Activated CD4-positive, alpha-beta T cell treated with anti-CD3 and anti-CD28 coated beads for 36 hours (primary cell): Measurements from ENCODE around the gene GRID1. TPM values are rescaled to one million over a fixed set of nuclear protein-coding genes. Genes with fewer than 3 reads are reported as not detected.

Source experiments
- ATAC-seq: fragments of 200-7000 bp; cut with Tn5 transposase; one replicate; pipeline ENCODE4 v1.10.0; 2021; ENCODE audit warnings: mild to moderate bottlenecking, moderate library complexity
- CTCF ChIA-PET: fragments of 350-600 bp; sonication (Branson Sonifier 250); formaldehyde crosslinking; loops from one replicate; lab custom pipeline; 2021; ENCODE audit warnings: antibody characterized with exemption; lab: Charles Lee
- POLR2A ChIA-PET: fragments of 350-600 bp; sonication (Branson Sonifier 250); formaldehyde crosslinking; loops from one replicate; lab custom pipeline; 2021; ENCODE audit warnings: antibody characterized with exemption, inconsistent platforms; lab: Charles Lee
- DNase-seq: peaks from one replicate; pipeline ENCODE4 v3.0.0-alpha.2; 2020
- H3K27ac Mint-ChIP-seq: one replicate; pipeline ENCODE4 v1.8.0; 2021; ENCODE audit warnings: mixed read lengths
- H3K27me3 Mint-ChIP-seq: one replicate; pipeline ENCODE4 v1.8.0; 2021; ENCODE audit warnings: mixed read lengths
- H3K36me3 Mint-ChIP-seq: one replicate; pipeline ENCODE4 v1.8.0; 2021; ENCODE audit warnings: low read depth, mixed read lengths
- H3K4me1 Mint-ChIP-seq: one replicate; pipeline ENCODE4 v1.8.0; 2021; ENCODE audit warnings: mixed read lengths
- H3K4me3 Mint-ChIP-seq: one replicate; pipeline ENCODE4 v1.8.0; 2021; ENCODE audit warnings: mild to moderate bottlenecking, moderate library complexity, mixed read lengths
- H3K9me3 Mint-ChIP-seq: one replicate; pipeline ENCODE4 v1.8.0; 2021; ENCODE audit warnings: low read depth, mixed read lengths
- intact Hi-C, 2 experiments: fragments of 100-400 bp; cut with DNase I in 1 of 2; cut with micrococcal nuclease in 1 of 2; formaldehyde crosslinking; loops; one replicate each; pipeline versions ENCODE4 v1.14.2 to v1.15.1; 2022 to 2024; cut with DNase I, micrococcal nuclease
- total RNA-seq, 2 experiments: library from RNA; stranded (reverse); gene quantifications; one replicate each; pipeline ENCODE4 v1.2.3, GENCODE V29; 2021

GRID1 gene
- total RNA-seq, 2 experiments from 2014 or later: not detected

- ChIA-PET POLR2A (no interaction called here), CTCF (interaction anchor here (0.7 kb wide), 1 partner anchor 32 kb away, joined by 4 read pairs; no protein-coding TSS in a partner anchor)
- H3K4me3 Mint-ChIP-seq: no peak overlapping the region
- ATAC-seq (no peak), DNase-seq (no peak)
- intact Hi-C loops: no loop called here
- H3K27ac Mint-ChIP-seq: no peak overlapping the region
- H3K4me1 Mint-ChIP-seq: no peaks in the 10 kb centered on the region
- H3K27me3 Mint-ChIP-seq: peaks cover 4% of the 10 kb centered on the region
- H3K36me3 Mint-ChIP-seq: no peaks in the 10 kb centered on the region
- H3K9me3 Mint-ChIP-seq: no peaks in the 10 kb centered on the region
These were observed 294.2 kb downstream of the GRID1 start for GRCh38 chr10:86072413-86072812.

- CTCF ChIA-PET: interaction anchor here (0.7 kb wide), 1 partner anchor 33 kb away, joined by 4 read pairs; no protein-coding TSS in a partner anchor
- Mint-ChIP-seq H3K4me3 (no peak overlapping the region), H3K36me3 (no peaks in the 10 kb centered on the region), H3K27ac (no peak overlapping the region), H3K27me3 (peaks cover 4% of the 10 kb centered on the region), H3K9me3 (no peaks in the 10 kb centered on the region), H3K4me1 (no peaks in the 10 kb centered on the region)
- POLR2A ChIA-PET: no interaction called here
- ATAC-seq (no peak), DNase-seq (no peak)
- intact Hi-C loops: no loop called here
These were observed 294.8 kb downstream of the GRID1 start for GRCh38 chr10:86071758-86072157.

- DNase-seq (no peak), ATAC-seq (no peak)
- ChIA-PET POLR2A (no interaction called here), CTCF (no interaction called here)
- Mint-ChIP-seq H3K4me1 (no peaks in the 10 kb centered on the region), H3K4me3 (no peak overlapping the region), H3K9me3 (no peaks in the 10 kb centered on the region), H3K27me3 (peaks cover 3% of the 10 kb centered on the region), H3K36me3 (no peaks in the 10 kb centered on the region), H3K27ac (no peak overlapping the region)
- intact Hi-C loops: no loop called here
These were observed 295.4 kb downstream of the GRID1 start for GRCh38 chr10:86071145-86071544.

- no peak overlapping the region for H3K4me3 Mint-ChIP-seq
- H3K4me1 Mint-ChIP-seq: no peaks in the 10 kb centered on the region
- DNase-seq (no peak), ATAC-seq (no peak)
- no peaks in the 10 kb centered on the region for H3K9me3 Mint-ChIP-seq
- H3K36me3 Mint-ChIP-seq: no peaks in the 10 kb centered on the region
- CTCF ChIA-PET: interaction anchor here (0.6 kb wide), 1 partner anchor 33 kb away, joined by 3 read pairs; no protein-coding TSS in a partner anchor
- H3K27ac Mint-ChIP-seq: no peak overlapping the region
- H3K27me3 Mint-ChIP-seq: peaks cover 2% of the 10 kb centered on the region
- intact Hi-C loops: no loop called here
- POLR2A ChIA-PET: no interaction called here
These were observed 296.3 kb downstream of the GRID1 start for GRCh38 chr10:86070278-86070677.

GRCh38 chr10:86068231-86069054, 298.2 kb downstream of the GRID1 start:
- ChIA-PET POLR2A (no interaction called here), CTCF (no interaction called here)
- no peak overlapping the region for H3K4me3 Mint-ChIP-seq

GRCh38 chr10:86067436-86068050, 299.1 kb downstream of the GRID1 start:
- no peaks in the 10 kb centered on the region for H3K4me1 Mint-ChIP-seq
- no peak overlapping the region for H3K27ac Mint-ChIP-seq
- intact Hi-C loops: no loop called here
- CTCF ChIA-PET: no interaction called here
- POLR2A ChIA-PET: no interaction called here
- no peak for DNase-seq
- ATAC-seq: no peak
- H3K27me3 Mint-ChIP-seq: no peaks in the 10 kb centered on the region
- no peak overlapping the region for H3K4me3 Mint-ChIP-seq
- no peaks in the 10 kb centered on the region for H3K36me3 Mint-ChIP-seq
- H3K9me3 Mint-ChIP-seq: no peaks in the 10 kb centered on the region

More at GRCh38 chr10:86068231-86069054, 298.2 kb downstream of the GRID1 start:
- ATAC-seq: no peak
- no peak for DNase-seq
- Mint-ChIP-seq H3K27ac (no peak overlapping the region), H3K9me3 (no peaks in the 10 kb centered on the region), H3K4me1 (no peaks in the 10 kb centered on the region), H3K36me3 (no peaks in the 10 kb centered on the region), H3K27me3 (no peaks in the 10 kb centered on the region)
- intact Hi-C loops: no loop called here

- Mint-ChIP-seq H3K4me3 (no peak overlapping the region), H3K36me3 (no peaks in the 10 kb centered on the region), H3K4me1 (no peaks in the 10 kb centered on the region), H3K27ac (no peak overlapping the region), H3K9me3 (no peaks in the 10 kb centered on the region), H3K27me3 (no peaks in the 10 kb centered on the region)
- POLR2A ChIA-PET: no interaction called here
- CTCF ChIA-PET: no interaction called here
- intact Hi-C loops: no loop called here
- DNase-seq (no peak), ATAC-seq (no peak)
These were observed 299.9 kb downstream of the GRID1 start for GRCh38 chr10:86066696-86067095.

GRCh38 chr10:86065711-86066251, 300.8 kb downstream of the GRID1 start:
- intact Hi-C loops: no loop called here
- Mint-ChIP-seq H3K4me3 (no peak overlapping the region), H3K27ac (no peak overlapping the region), H3K36me3 (no peaks in the 10 kb centered on the region), H3K9me3 (no peaks in the 10 kb centered on the region), H3K4me1 (no peaks in the 10 kb centered on the region), H3K27me3 (no peaks in the 10 kb centered on the region)
- no peak for ATAC-seq
- no peak for DNase-seq
- ChIA-PET CTCF (interaction anchor here (0.6 to 0.7 kb wide), 2 partner anchors 13 to 60 kb away, joined by 3 read pairs; no protein-coding TSS in a partner anchor), POLR2A (no interaction called here)

GRCh38 chr10:86064931-86065662, 301.5 kb downstream of the GRID1 start:
- ChIA-PET POLR2A (no interaction called here), CTCF (no interaction called here)
- ATAC-seq (no peak), DNase-seq (no peak)
- no peak overlapping the region for H3K4me3 Mint-ChIP-seq
- H3K36me3 Mint-ChIP-seq: no peaks in the 10 kb centered on the region
- no peaks in the 10 kb centered on the region for H3K27me3 Mint-ChIP-seq
- intact Hi-C loops: no loop called here
- H3K27ac Mint-ChIP-seq: no peak overlapping the region
- no peaks in the 10 kb centered on the region for H3K9me3 Mint-ChIP-seq
- no peaks in the 10 kb centered on the region for H3K4me1 Mint-ChIP-seq

GRCh38 chr10:86064219-86064618, 302.4 kb downstream of the GRID1 start:
- no peak overlapping the region for H3K4me3 Mint-ChIP-seq

GRCh38 chr10:86063341-86063740, 303.3 kb downstream of the GRID1 start:
- ChIA-PET POLR2A (no interaction called here), CTCF (no interaction called here)
- DNase-seq: no peak
- no peak overlapping the region for H3K27ac Mint-ChIP-seq
- intact Hi-C loops: no loop called here
- no peak overlapping the region for H3K4me3 Mint-ChIP-seq
- H3K27me3 Mint-ChIP-seq: no peaks in the 10 kb centered on the region
- H3K4me1 Mint-ChIP-seq: no peaks in the 10 kb centered on the region
- no peaks in the 10 kb centered on the region for H3K9me3 Mint-ChIP-seq
- no peak for ATAC-seq
- H3K36me3 Mint-ChIP-seq: no peaks in the 10 kb centered on the region

More at GRCh38 chr10:86064219-86064618, 302.4 kb downstream of the GRID1 start:
- ChIA-PET POLR2A (no interaction called here), CTCF (no interaction called here)
- H3K36me3 Mint-ChIP-seq: no peaks in the 10 kb centered on the region
- no peaks in the 10 kb centered on the region for H3K9me3 Mint-ChIP-seq
- no peaks in the 10 kb centered on the region for H3K4me1 Mint-ChIP-seq
- DNase-seq (no peak), ATAC-seq (no peak)
- H3K27me3 Mint-ChIP-seq: no peaks in the 10 kb centered on the region
- H3K27ac Mint-ChIP-seq: no peak overlapping the region
- intact Hi-C loops: no loop called here
